Activated naive CD4-positive, alpha-beta T cell treated with anti-CD3 and anti-CD28 coated beads for 36 hours (primary cell): ENCODE results near the gene SOWAHB. TPM values are rescaled to one million over a fixed set of nuclear protein-coding genes. Genes with fewer than 3 reads are reported as not detected.
A peak's percentile ranks its signal among the peaks of the same experiment; 100 is the strongest.

Source experiments
- CTCF ChIA-PET: fragments of 350-600 bp; sonication (Branson Sonifier 250); formaldehyde crosslinking; loops from one replicate; lab custom pipeline; 2021; ENCODE audit warnings: antibody characterized with exemption; lab: Charles Lee
- DNase-seq: peaks from one replicate; pipeline ENCODE4 v3.0.0-alpha.2; 2020
- H3K27ac Mint-ChIP-seq: one replicate; pipeline ENCODE4 v1.8.0; 2021; ENCODE audit warnings: mild to moderate bottlenecking, mixed read lengths
- H3K27me3 Mint-ChIP-seq: one replicate; pipeline ENCODE4 v1.8.0; 2021; ENCODE audit warnings: low read depth, mixed read lengths
- H3K36me3 Mint-ChIP-seq: one replicate; pipeline ENCODE4 v1.8.0; 2021; ENCODE audit warnings: low read depth, mixed read lengths
- H3K4me1 Mint-ChIP-seq: one replicate; pipeline ENCODE4 v1.8.0; 2021; ENCODE audit warnings: low read depth, mixed read lengths
- H3K4me3 Mint-ChIP-seq: one replicate; pipeline ENCODE4 v1.8.0; 2021; ENCODE audit warnings: mild to moderate bottlenecking, moderate library complexity, mixed read lengths
- H3K9me3 Mint-ChIP-seq: one replicate; pipeline ENCODE4 v1.8.0; 2021; ENCODE audit warnings: mixed read lengths
- intact Hi-C: fragments of 100-400 bp; cut with micrococcal nuclease; formaldehyde crosslinking; loops from one replicate; pipeline ENCODE4 v1.15.1; 2023
- total RNA-seq, 2 experiments: library from RNA; stranded (reverse); gene quantifications; one replicate each; pipeline ENCODE4 v1.2.3, GENCODE V29; 2021

SOWAHB gene
- total RNA-seq: not detected

GRCh38 chr4:76897536-76898384 is at the start of gene SOWAHB:
SOWAHB (minus strand) TSS chr4:76898144; CDS start chr4:76897849, 295 bp downstream.
- CTCF ChIA-PET: interaction anchor here (0.6 kb wide), 2 partner anchors 61 to 159 kb away, joined by 3 to 4 read pairs; no protein-coding TSS in a partner anchor
- Mint-ChIP-seq H3K9me3 (no peaks in the 10 kb centered on the region), H3K27me3 (peaks cover 33% of the 10 kb centered on the region), H3K27ac (no peak within 1 kb of the TSS), H3K4me3 (peak within 1 kb of the TSS; percentile 61), H3K36me3 (no peaks in the 10 kb centered on the region), H3K4me1 (peaks cover 9% of the 10 kb centered on the region)
- intact Hi-C loops: loop anchor here (2.0 to 5.0 kb wide), 3 partner anchors 19 to 150 kb away; partner anchors contain the start of gene SEPTIN11
- DNase-seq: peak; percentile 14

GRCh38 chr4:76947369-76947768 is 49.4 kb upstream of the SOWAHB start:
- Mint-ChIP-seq H3K36me3 (no peaks in the 10 kb centered on the region), H3K9me3 (no peaks in the 10 kb centered on the region), H3K27ac (no peak overlapping the region), H3K4me1 (peaks cover 12% of the 10 kb centered on the region), H3K27me3 (peaks cover 17% of the 10 kb centered on the region), H3K4me3 (no peak overlapping the region)
- intact Hi-C loops: no loop called here
- no peak for DNase-seq
- CTCF ChIA-PET: no interaction called here

GRCh38 chr4:76943790-76944189 is 45.8 kb upstream of the SOWAHB start:
- Mint-ChIP-seq H3K4me3 (no peak overlapping the region), H3K27ac (no peak overlapping the region), H3K9me3 (peaks cover 1% of the 10 kb centered on the region), H3K36me3 (no peaks in the 10 kb centered on the region), H3K27me3 (peaks cover 5% of the 10 kb centered on the region), H3K4me1 (peaks cover 3% of the 10 kb centered on the region)
- intact Hi-C loops: no loop called here
- CTCF ChIA-PET: no interaction called here
- no peak for DNase-seq

GRCh38 chr4:76943129-76943620 is 45.2 kb upstream of the SOWAHB start:
- intact Hi-C loops: no loop called here
- CTCF ChIA-PET: no interaction called here

GRCh38 chr4:76939184-76939583 is 41.2 kb upstream of the SOWAHB start:
- intact Hi-C loops: no loop called here
- no peak for DNase-seq
- Mint-ChIP-seq H3K4me1 (no peaks in the 10 kb centered on the region), H3K9me3 (peaks cover 1% of the 10 kb centered on the region), H3K27me3 (no peaks in the 10 kb centered on the region), H3K4me3 (no peak overlapping the region), H3K36me3 (no peaks in the 10 kb centered on the region), H3K27ac (no peak overlapping the region)
- CTCF ChIA-PET: interaction anchor here (0.6 kb wide), 1 partner anchor 107 kb away, joined by 4 read pairs; no protein-coding TSS in a partner anchor

More at GRCh38 chr4:76943129-76943620, 45.2 kb upstream of the SOWAHB start:
- H3K9me3 Mint-ChIP-seq: peaks cover 1% of the 10 kb centered on the region
- no peaks in the 10 kb centered on the region for H3K36me3 Mint-ChIP-seq
- no peaks in the 10 kb centered on the region for H3K4me1 Mint-ChIP-seq
- no peak for DNase-seq
- no peak overlapping the region for H3K27ac Mint-ChIP-seq
- H3K4me3 Mint-ChIP-seq: no peak overlapping the region
- peaks cover 2% of the 10 kb centered on the region for H3K27me3 Mint-ChIP-seq

- CTCF ChIA-PET: no interaction called here
- Mint-ChIP-seq H3K4me1 (no peaks in the 10 kb centered on the region), H3K27ac (no peak overlapping the region), H3K9me3 (no peaks in the 10 kb centered on the region), H3K27me3 (peaks cover 3% of the 10 kb centered on the region), H3K36me3 (no peaks in the 10 kb centered on the region), H3K4me3 (no peak overlapping the region)
- DNase-seq: no peak
- intact Hi-C loops: no loop called here
Measured at GRCh38 chr4:76931576-76932276, 33.8 kb upstream of the SOWAHB start.

- intact Hi-C loops: no loop called here
- Mint-ChIP-seq H3K27ac (no peak overlapping the region), H3K27me3 (peaks cover 3% of the 10 kb centered on the region), H3K9me3 (no peaks in the 10 kb centered on the region), H3K4me3 (no peak overlapping the region), H3K36me3 (no peaks in the 10 kb centered on the region), H3K4me1 (no peaks in the 10 kb centered on the region)
- CTCF ChIA-PET: no interaction called here
- no peak for DNase-seq
Measured at GRCh38 chr4:76931087-76931486, 33.1 kb upstream of the SOWAHB start.

GRCh38 chr4:76930685-76931084 is 32.7 kb upstream of the SOWAHB start:
- Mint-ChIP-seq H3K36me3 (no peaks in the 10 kb centered on the region), H3K9me3 (no peaks in the 10 kb centered on the region), H3K27ac (no peak overlapping the region), H3K4me3 (no peak overlapping the region), H3K27me3 (peaks cover 3% of the 10 kb centered on the region), H3K4me1 (no peaks in the 10 kb centered on the region)
- intact Hi-C loops: no loop called here
- CTCF ChIA-PET: no interaction called here
- DNase-seq: no peak

- Mint-ChIP-seq H3K27ac (no peak overlapping the region), H3K27me3 (peaks cover 3% of the 10 kb centered on the region), H3K36me3 (no peaks in the 10 kb centered on the region), H3K4me3 (no peak overlapping the region), H3K4me1 (no peaks in the 10 kb centered on the region), H3K9me3 (no peaks in the 10 kb centered on the region)
- intact Hi-C loops: no loop called here
- CTCF ChIA-PET: no interaction called here
- DNase-seq: no peak
Measured at GRCh38 chr4:76926841-76927240, 28.9 kb upstream of the SOWAHB start.

- no peak for DNase-seq
- H3K4me3 Mint-ChIP-seq: no peak overlapping the region
- H3K27me3 Mint-ChIP-seq: no peaks in the 10 kb centered on the region
- H3K27ac Mint-ChIP-seq: no peak overlapping the region
- H3K36me3 Mint-ChIP-seq: no peaks in the 10 kb centered on the region
- no peaks in the 10 kb centered on the region for H3K9me3 Mint-ChIP-seq
- CTCF ChIA-PET: no interaction called here
- intact Hi-C loops: no loop called here
- no peaks in the 10 kb centered on the region for H3K4me1 Mint-ChIP-seq
Measured at GRCh38 chr4:76923619-76924357, 25.8 kb upstream of the SOWAHB start.

GRCh38 chr4:76920715-76921114 is 22.8 kb upstream of the SOWAHB start:
- intact Hi-C loops: no loop called here

GRCh38 chr4:76909711-76910110 is 11.8 kb upstream of the SOWAHB start:
- Mint-ChIP-seq H3K4me1 (no peaks in the 10 kb centered on the region), H3K27ac (no peak overlapping the region), H3K9me3 (no peaks in the 10 kb centered on the region), H3K36me3 (no peaks in the 10 kb centered on the region), H3K4me3 (no peak overlapping the region), H3K27me3 (no peaks in the 10 kb centered on the region)
- intact Hi-C loops: no loop called here
- DNase-seq: no peak
- CTCF ChIA-PET: no interaction called here

More at GRCh38 chr4:76920715-76921114, 22.8 kb upstream of the SOWAHB start:
- Mint-ChIP-seq H3K4me1 (no peaks in the 10 kb centered on the region), H3K36me3 (no peaks in the 10 kb centered on the region), H3K4me3 (no peak overlapping the region), H3K27ac (no peak overlapping the region), H3K9me3 (no peaks in the 10 kb centered on the region), H3K27me3 (no peaks in the 10 kb centered on the region)
- DNase-seq: no peak
- CTCF ChIA-PET: interaction anchor here (0.6 kb wide), 1 partner anchor 124 kb away, joined by 4 read pairs; no protein-coding TSS in a partner anchor
